ENCODE results near the gene NRP1.
A peak's percentile ranks its signal among the peaks of the same experiment; 100 is the strongest.

The NRP1 gene

DNA sequence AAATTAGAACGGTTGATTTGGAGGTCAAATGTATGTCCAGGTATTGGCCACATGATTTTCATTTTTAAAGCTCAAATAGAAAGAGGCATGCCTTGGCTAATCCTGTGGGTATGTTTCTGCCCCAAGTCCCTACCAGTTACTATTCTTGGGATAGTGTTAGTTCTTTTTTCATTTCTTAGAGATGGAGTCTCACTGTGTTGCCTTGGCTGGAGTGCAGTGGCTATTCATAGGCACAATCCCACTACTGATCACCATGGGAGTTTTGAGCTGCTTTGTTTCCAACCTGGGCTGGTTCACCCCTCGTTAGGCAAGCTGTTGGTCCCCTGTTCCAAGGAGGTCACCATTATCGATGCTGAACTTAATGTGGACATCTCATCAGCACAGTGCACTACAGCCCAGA is 46.3 kb downstream of the NRP1 start:
- DNase-seq, result no peak

DNA sequence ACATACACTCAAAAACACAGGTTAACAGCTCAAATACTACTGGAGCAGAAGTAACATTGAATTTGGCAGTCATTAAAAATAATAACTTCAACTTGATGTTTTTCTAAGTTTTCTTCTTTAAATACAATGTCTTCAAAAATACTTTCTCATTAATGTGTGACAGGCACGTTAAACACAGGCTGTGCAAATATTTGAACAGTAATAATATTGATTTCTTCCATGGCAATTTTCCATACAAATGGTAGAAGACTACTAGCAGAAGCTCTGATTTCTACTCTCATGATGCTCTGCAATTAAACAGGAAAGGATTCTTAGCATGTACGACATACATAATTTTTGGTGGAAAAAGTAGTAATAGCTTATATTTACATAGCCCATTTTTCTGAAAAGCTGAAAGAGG is 47.4 kb downstream of the NRP1 start:
- DNase-seq, result no peak

- no peak for DNase-seq
Observed at GRCh38 chr10:33286157-33286934, 48.1 kb downstream of the NRP1 start.

- no peak for DNase-seq
Observed at GRCh38 chr10:33284945-33285344, 49.5 kb downstream of the NRP1 start.

DNA sequence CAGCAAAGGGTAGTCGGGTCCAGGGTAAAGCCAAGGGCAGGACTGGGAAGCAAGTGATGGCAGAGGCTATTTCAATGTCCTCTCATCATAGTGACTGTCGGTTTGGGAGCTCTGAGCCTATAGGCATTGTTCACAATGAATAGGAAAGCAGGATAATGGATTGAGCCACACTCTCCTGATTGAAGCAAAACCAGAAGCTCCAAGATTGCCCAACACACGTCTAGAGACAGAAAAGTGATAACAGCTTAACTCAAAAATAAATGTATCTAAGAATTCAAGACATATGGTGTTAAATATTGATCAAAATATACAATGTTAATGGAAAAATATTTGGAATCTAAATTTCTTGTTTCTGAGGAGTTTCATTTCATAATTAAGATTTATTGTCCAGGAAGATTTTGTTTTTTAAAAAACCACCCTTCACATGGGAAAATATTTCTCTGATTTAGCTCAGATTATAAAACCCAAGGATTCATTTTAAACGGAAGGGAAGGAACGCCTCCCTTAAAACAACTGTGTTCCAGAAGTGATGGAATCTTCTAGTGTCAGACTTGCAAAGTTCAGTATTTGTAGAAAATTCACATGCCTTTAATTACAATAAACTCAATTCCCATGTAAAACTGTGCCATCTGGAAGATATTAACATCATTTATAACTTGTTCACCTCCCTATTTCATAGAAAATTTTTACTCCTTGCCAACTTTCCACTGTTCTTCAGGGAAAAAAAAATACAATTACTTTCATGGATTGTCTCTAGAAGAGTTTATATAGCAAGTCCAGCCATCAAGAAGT is 54.5 kb downstream of the NRP1 start:
- no peak for DNase-seq

GRCh38 chr10:33279276-33279675 is 55.2 kb downstream of the NRP1 start:
- no peak for DNase-seq

DNA sequence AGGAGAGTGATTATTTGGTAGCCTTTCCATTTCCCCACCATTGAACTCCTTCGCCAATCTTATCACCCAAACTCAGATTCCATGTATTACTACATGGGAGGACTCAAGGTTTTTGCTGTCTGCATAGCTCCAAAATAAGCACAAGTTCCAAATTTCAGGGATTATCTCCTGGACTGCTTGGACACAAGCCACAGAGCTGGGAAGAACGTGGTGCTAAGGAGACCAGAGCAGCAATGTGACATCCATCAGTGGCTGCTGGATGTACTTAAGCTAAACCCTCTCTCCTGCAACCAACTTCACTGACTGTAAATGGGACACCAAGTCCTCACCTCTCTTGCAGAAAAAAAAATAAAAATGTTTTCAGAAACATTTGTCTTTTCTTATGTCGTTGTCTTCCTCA is 56.3 kb downstream of the NRP1 start:
- no peak for DNase-seq

DNA sequence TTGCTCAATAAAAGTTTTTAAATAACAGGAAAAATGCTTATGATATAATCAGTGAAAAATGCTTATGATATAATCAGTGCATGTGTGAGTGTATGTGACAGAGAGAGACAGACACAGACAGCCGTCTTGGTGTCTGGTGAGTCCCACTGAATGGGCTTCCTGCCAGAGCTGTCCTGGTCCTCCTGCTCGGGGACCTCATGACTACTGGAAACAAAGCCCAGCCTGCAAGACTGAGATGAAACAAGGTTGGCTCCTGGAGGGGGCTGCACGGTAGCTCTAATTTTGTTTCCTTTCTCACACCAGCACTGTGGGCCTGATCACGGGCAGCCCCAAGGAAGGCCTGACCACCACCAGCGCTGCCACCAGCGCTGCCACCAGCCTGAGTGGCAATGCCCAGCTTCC is 57.3 kb downstream of the NRP1 start:
- DNase-seq, result no peak

GRCh38 chr10:33276282-33276923 is 58.1 kb downstream of the NRP1 start:
- no peak for DNase-seq

DNA sequence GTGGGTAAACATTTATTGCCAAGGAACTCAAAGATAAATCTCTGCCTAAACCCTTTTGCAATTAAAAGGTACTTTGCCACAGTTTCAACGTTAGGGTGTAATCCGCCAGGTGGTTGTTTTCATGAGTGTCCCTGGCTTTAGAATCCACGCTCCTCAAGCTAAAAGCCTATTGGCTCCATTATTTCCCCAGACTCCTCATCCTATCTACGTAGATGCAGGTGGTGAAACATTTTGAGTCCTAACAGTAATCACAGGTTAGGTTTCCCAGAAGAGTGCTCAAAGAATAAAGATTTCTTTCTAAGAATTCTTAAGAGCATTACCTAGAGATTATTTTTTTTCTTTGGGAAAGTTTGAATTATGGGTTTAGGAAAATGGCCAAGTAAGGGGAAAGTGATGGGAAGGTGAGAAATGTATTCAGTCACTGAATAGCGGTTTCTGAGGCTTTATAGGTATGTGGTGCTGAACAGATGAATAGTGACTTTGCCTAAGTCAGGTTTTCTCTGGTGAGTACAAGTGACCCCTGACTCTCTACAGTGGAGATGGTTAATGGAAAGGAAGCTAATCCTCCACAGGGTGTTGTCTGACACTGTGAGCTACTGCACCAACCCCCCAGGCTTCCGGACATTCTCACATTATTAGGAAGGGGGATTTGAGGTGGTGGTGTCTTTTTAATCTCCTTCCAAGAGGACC is 60.2 kb downstream of the NRP1 start:
- DNase-seq, result no peak

- peak; percentile 88 for DNase-seq
Observed at GRCh38 chr10:33273295-33274002, 61.0 kb downstream of the NRP1 start.

GRCh38 chr10:33272635-33273034 is 61.8 kb downstream of the NRP1 start:
- no peak for DNase-seq

- no peak for DNase-seq
Observed at GRCh38 chr10:33271969-33272583, 62.4 kb downstream of the NRP1 start.

GRCh38 chr10:33270971-33271370 is 63.5 kb downstream of the NRP1 start:
- DNase-seq, result no peak

DNA sequence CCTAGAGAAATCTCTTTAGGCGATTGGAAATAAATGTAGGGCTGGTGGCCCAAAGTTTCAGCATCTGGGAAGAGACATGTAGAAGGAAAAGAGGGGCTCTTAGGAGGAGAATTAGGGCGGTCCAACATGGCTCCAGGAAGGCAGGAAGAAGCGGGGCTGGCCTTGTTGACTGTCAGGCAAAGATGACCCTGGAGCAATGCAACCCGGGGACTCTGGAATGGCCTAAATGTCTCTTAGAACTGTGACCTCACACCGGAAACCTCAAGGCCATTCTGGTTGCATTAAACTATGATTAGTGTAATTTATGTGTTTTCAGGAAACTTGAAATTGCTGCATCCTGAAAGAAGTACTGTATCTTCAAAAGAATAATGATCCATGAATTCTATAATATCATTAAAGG is 66.8 kb downstream of the NRP1 start:
- no peak for DNase-seq

DNA sequence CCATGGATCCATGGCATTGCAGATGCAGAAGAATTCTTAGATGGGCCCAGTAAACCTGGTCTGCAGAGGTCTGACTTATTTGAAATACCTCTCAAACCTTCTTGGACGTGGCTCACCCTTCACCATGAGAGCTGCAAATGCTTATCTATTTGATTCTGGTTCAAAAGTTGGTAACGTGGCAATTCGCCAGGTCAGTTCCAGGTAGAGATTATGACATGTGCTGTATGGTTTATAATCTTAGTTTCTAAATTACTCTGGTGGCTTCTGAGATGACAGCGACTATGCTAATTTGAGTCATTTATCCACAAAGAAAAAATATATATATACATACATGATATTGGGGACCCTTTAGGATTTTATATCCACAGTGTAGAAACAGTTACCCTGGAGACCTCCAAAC is 68.8 kb downstream of the NRP1 start:
- no peak for DNase-seq

GRCh38 chr10:33263453-33263852 is 71.0 kb downstream of the NRP1 start:
- no peak for DNase-seq

- DNase-seq, result no peak
Observed at GRCh38 chr10:33262871-33263270, 71.6 kb downstream of the NRP1 start.

- DNase-seq, result no peak
Observed at GRCh38 chr10:33260403-33261149, 73.9 kb downstream of the NRP1 start.

DNA sequence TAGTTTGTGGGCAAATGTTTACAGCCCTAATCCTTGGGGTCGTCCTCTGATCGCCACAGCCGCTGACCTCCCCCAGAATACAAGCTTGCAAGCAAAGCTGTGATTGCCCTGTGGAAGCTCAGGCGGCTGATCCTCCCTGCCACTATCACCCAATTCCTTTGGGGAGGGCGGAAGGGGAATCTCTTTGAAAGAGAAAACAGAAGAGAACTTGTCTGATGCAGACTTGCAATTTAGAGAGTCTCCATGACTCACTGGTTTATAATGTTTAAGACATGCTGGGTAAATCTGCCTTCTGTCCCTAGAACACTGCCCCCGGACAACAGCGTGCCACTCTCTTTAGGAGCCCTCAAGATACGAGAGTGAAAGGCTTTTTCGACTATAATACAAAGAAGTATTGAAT is 75.5 kb downstream of the NRP1 start:
- no peak for DNase-seq

DNA sequence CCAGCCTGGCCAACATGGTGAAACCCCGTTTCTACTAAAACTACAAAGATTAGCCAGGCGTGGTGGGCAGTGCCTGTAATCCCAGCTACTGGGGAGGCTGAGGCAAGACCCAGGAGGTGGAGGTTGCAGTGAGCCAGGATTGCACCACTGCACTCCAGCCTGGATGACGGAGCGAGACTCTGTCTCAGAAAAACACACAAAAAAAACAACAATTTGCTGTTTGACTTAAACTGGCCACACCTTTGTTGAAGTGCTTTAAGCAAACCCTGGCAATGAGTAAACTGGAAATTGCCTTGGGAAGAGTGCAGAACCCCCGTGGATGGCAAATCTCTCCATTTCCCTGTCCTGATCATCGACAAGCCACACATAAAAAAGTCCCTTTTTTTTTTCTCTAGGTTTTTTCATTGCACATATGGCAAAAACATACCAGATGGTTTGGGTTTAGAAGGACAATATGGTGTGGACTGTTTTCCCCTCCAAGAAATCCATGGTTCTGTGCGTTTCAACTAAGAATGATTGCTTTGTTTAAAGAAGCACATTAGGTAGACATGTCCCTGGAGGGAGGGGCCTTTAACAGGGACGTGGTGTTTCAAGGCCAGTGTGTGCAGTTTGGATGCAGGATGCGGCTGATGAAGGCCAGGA is 76.9 kb downstream of the NRP1 start:
- DNase-seq, result peak; percentile 33

Measured in NCI-H2171 (cell line).